Measurements from ENCODE around the gene ISG20.

The ISG20 gene

DNA sequence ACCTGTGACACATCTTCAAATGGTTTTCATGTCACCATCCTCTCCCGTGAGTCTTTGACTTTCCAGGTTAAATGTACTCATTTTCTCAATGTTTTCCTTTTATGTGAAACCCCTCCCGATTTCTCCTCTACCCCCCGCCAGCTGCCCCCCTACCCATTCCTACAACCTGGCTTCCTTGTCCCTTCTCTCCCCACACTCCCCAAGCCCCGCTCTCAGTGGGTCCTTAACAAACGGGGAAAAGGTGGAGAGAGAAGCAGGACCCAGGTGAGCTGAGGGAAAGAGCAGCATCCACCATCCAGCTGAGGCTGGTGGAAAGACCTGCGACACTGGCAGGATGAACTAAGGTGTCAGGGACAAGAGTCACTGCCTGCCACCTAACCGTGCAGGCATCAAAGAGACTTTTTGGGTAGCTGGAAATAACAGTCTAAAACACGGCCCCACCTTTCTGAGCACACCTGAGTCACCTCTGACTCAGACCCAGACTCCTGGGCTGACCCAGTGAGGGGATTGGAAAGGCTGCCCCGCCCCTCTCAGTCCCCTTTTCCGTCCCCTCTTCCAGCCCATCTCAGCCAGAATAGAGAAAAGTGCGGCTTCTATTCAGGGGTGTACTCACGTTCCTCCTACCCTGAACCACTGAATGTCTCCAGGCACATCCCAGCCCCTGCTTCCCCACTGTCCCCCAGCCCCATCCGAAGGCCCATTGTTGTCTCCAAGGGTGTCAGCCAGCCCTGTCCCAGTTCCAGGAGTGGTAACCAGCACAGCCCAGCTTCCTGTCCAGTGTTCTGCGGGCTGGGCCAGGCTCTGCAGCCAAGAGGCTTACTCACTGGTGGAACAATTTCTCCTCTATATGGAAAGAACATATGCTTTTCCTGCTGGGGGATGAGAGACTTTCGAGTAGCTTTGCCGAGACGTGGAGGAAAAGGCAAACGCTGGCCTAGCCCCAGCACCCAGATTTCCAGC lies 20.4 kb downstream of the ISG20 start:
- TF ChIP-seq, protein P1, sequence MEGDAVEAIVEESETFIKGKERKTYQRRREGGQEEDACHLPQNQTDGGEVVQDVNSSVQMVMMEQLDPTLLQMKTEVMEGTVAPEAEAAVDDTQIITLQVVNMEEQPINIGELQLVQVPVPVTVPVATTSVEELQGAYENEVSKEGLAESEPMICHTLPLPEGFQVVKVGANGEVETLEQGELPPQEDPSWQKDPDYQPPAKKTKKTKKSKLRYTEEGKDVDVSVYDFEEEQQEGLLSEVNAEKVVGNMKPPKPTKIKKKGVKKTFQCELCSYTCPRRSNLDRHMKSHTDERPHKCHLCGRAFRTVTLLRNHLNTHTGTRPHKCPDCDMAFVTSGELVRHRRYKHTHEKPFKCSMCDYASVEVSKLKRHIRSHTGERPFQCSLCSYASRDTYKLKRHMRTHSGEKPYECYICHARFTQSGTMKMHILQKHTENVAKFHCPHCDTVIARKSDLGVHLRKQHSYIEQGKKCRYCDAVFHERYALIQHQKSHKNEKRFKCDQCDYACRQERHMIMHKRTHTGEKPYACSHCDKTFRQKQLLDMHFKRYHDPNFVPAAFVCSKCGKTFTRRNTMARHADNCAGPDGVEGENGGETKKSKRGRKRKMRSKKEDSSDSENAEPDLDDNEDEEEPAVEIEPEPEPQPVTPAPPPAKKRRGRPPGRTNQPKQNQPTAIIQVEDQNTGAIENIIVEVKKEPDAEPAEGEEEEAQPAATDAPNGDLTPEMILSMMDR (IDR thresholded peaks at IDR 0.05), result no peak

DNA sequence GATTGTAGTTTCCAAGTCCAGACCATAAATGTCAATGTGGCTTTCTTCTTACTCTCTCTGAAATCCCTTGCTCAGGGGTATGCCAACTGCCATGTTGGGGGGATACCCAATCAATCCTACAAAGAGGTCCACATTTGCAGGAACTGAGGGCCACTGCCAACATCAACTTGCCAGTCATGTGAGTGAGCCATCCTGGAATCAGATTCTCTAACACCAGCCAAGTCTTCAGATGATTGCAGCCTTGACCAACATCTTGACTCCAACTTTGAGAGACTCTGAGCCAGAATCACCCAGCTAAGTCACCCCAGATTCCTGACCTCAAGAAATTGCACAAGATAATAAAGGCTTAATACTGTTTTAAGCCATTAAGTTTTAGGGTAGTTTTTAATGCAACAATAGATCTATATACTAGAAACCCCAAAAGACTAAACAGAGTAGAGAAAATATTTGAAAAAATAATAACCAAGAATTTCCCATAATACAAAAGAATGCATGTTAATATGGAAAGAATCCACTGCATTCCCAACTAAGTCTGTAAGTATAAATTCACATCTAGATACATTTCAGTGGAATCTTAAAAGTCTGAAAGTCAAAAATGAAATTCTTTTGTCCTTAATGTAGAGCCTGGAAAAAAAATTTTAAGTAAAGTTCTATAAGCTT lies 22.4 kb downstream of the ISG20 start:
- TF ChIP-seq, protein P1 (IDR thresholded peaks at IDR 0.05), result no peak

DNA sequence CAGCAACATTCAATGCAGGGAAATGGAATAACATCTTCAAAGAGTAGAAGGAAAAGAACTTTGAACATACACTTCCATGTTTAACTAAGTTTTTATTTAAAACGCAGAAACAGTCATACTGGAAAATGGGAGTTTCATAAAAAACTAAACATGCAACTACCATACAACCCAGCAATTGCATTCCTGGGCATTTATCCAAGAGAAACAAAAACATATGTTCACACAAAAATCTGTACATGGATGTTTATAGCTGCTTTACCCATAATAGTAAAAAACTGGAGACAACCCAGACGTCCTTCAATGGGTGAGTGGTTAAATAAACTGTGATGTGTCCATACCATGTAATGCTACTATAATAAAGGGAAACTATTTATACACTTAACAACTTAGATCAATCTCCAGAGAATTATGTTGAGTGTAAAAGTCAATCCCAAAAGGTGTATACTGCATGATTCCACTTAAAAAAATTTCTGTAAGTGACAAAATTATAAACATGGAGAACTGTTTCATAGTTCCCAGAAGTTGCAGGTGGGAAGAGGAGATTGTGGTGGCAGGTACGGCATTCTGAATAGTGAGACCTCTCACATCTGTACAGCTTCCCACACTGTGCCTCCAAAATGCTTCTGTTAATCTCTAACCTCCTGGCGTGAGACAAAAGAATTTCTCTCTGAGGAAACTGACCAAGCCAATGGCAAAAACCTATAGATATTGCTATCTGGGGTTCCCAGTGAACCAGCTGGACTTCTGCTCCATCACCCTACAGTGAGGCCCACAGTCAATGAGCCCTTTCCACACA lies 23.1 kb downstream of the ISG20 start:
- TF ChIP-seq, protein P1 (IDR thresholded peaks at IDR 0.05), result no peak

DNA sequence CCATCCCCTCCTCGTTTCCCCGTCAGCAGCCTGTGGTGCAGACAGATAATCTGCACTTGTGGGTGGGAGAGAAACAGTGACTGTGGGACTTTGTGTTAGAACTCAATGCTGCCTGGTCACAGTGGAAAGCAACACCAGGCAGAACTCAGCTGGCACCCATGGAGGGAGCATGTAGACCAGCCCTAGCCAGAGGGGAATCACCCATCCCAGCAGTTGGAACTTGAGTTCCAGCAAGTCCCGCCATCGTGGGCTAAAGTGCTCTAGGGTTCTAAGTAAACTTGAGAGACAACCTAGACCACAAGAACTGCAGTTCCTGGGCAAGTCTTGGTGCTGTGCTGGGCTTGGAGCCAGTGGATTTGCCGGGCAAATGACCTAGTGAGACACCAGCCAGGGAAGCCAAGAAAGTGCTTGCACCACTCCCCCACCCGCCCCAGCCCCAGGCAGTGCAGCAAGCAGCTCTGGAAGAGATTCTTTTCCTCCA lies 24.4 kb downstream of the ISG20 start:
- TF ChIP-seq, protein P1 (IDR thresholded peaks at IDR 0.05), result no peak

DNA sequence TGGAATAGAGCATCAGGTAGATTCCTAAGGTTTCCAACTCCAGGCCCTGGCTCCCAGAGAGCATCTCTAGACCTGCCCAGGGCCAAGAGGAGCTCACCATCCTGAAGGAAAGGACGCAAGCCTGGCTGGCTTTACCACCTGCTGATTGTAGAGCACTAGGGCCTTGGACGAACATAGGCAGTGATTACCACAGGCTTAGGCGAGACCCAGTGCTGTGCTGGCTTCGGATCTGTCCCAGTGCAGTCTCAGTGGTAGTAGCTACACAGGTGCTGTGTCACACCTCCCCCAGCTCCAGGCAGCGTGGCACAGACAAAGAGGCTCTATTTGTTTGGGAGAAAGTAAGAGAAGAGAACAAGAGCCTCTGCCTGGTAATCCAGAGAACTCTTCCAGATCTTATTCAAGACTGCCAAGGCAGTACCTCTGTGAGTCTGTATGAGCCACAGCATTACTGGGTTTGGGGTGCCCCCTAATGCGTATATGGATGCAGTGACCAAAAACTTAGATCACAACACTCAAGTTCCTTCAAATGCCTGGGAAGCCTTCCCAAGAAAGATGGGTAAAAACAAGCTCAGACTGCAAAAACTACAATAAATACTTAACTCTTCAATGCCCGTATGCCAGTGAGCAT lies 25.4 kb downstream of the ISG20 start:
- TF ChIP-seq, protein P1 (IDR thresholded peaks at IDR 0.05), result no peak

DNA sequence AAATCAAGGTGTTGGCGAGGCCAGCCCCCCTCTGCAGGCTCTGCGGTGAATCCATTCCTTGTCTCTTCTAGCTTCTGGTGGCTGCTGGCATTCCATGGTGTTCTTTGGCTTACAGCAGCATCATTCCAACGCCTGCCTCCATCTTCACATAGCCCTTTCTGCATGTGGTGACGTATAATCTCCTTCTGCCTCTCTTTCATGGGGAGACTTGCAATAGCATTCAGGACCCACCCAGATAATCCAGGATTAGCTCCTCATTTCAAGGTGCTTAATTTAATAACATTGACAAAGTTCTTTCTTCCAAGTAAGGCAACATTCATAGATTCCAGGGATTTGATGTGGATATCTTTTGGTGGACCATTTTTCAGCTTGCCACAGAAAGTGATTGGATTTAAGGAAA lies 35.8 kb downstream of the ISG20 start:
- TF ChIP-seq, protein P1 (IDR thresholded peaks at IDR 0.05), result no peak

DNA sequence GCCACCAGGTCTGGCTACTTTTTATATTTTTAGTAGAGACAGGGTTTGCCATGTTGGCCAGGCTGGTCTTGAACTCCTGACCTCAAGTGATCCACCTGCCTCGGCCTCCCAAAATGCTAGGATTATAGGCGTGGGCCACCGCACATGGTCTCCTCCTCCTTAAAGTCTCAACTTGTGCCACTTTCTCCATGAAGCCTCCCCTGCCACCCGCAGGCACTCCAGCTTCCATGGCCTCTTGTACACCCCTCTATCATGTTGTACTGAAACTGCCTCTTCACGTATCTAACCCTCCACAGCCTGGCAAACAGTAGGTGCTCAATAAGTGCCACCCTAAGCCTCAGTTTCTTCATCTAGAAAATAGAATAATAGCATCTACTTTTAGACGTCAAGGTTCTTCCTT lies 39.9 kb downstream of the ISG20 start:
- TF ChIP-seq, protein P1 (IDR thresholded peaks at IDR 0.05), result no peak
